ENCODE measurements around the gene CCDC61. TPM values are rescaled to one million over a fixed set of nuclear protein-coding genes. Genes with fewer than 3 reads are reported as not detected.

CCDC61 gene
- total RNA-seq, 3 donors from 2014 or later: 16.5 to 25.0 (median 17.6) TPM

GRCh38 chr19:45990113-45990728 lies 5.0 kb upstream of the CCDC61 start:
- no peaks in the 10 kb centered on the region for H3K9me3 ChIP-seq
- DNase-seq (no peak), ATAC-seq (no peak)
- no peak for TF ChIP-seq CTCF (IDR thresholded peaks at IDR 0.05)
- H3K4me3 ChIP-seq: no peak overlapping the region
- peaks cover 3% of the 10 kb centered on the region for H3K36me3 ChIP-seq (ENCODE audit: low read depth)
- H3K4me1 ChIP-seq (ENCODE audit: low read depth): peaks cover 3% of the 10 kb centered on the region
- intact Hi-C loops (cut with DNase I, micrococcal nuclease): no loop called here

GRCh38 chr19:45994456-45994997 lies 740 bp upstream of the CCDC61 start:
- DNase-seq: peak in 1 of 3 donors; percentile 25
- peak; percentile 0 for ATAC-seq
- Histone ChIP-seq H3K36me3 (ENCODE audit: low read depth) (peaks cover 4% of the 10 kb centered on the region), H3K4me3 (peak overlapping the region; percentile 54), H3K4me1 (ENCODE audit: low read depth) (peaks cover 10% of the 10 kb centered on the region), H3K9me3 (no peaks in the 10 kb centered on the region)
- intact Hi-C loops (cut with DNase I, micrococcal nuclease): no loop called here
- TF ChIP-seq CTCF (IDR thresholded peaks at IDR 0.05): no peak

DNA sequence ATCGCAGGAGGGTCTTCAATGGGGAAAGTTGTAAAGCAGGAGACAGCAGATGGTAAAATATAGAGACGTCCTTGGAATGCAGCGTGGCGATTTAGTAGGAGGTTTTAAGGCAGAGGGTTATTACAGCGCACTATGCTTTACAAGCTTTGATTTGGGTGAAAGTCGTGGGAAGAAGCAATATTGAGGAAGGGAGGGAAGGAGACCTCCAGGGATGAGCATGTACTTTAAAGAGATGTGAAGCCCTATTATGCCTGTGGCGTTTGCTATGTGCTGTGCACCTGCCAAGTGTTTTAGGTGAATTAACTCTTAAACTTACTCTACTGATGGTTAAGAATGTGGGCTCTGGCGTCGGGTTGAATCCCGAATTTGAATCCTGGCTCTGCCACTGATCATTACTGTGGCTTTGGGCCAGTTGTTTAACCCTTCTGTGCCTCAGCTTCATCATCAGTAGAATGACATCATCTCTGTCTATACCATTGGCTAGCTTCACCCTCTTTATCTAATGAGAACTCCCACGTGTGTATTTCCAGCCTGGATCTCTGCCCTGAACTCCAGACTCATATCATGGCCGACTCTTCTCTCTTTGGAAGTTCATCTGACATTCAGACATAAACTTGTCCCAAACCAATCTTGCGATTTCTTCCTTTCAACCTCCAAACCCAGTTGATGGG lies 583 bp downstream of the CCDC61 start:
- peaks cover 16% of the 10 kb centered on the region for H3K4me1 ChIP-seq (ENCODE audit: low read depth)
- no peak for DNase-seq
- intact Hi-C loops (cut with DNase I, micrococcal nuclease): no loop called here

DNA sequence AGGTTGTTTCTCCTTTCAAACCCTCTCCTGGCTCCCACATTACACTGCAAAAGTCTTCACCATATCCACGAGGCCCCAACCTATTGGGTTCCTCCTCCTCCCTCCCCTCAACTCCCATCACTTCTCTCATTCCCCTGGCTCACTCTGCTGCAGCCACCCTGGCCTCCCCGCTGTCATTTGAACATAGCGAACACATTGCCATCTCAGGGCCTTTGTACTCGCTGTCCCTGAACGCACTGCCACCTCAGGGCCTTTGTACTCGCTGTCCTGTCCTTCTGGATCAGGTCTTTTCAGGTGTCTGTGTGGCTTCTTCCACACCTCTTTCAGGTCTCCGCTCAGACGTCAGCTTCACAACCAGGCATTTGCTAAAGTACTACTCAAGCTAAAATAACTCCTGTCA lies 1.7 kb downstream of the CCDC61 start:
- H3K9me3 ChIP-seq: no peaks in the 10 kb centered on the region
- no peak for TF ChIP-seq CTCF (IDR thresholded peaks at IDR 0.05)
- no peak for ATAC-seq
- H3K4me1 ChIP-seq (ENCODE audit: low read depth): peaks cover 17% of the 10 kb centered on the region
- H3K36me3 ChIP-seq (ENCODE audit: low read depth): peaks cover 4% of the 10 kb centered on the region
- no peak overlapping the region for H3K4me3 ChIP-seq
- DNase-seq: no peak
- intact Hi-C loops (cut with DNase I, micrococcal nuclease): no loop called here

More for the DNA sequence above, 583 bp downstream of the CCDC61 start:
- H3K4me3 ChIP-seq: peak overlapping the region; percentile 54
- H3K9me3 ChIP-seq: no peaks in the 10 kb centered on the region
- H3K36me3 ChIP-seq (ENCODE audit: low read depth): peaks cover 4% of the 10 kb centered on the region
- no peak for ATAC-seq
- no peak for TF ChIP-seq CTCF (IDR thresholded peaks at IDR 0.05)

GRCh38 chr19:45998834-45999233 lies 3.6 kb downstream of the CCDC61 start:
- no peak for ATAC-seq
- intact Hi-C loops (cut with DNase I, micrococcal nuclease): no loop called here
- Histone ChIP-seq H3K4me3 (no peak overlapping the region), H3K4me1 (ENCODE audit: low read depth) (peaks cover 17% of the 10 kb centered on the region), H3K36me3 (ENCODE audit: low read depth) (peaks cover 4% of the 10 kb centered on the region), H3K9me3 (no peaks in the 10 kb centered on the region)
- TF ChIP-seq CTCF (IDR thresholded peaks at IDR 0.05): no peak
- no peak for DNase-seq
